Measurements from ENCODE around the gene JSRP1.

The JSRP1 gene

GRCh38 chr19:2248136-2249009, 7.8 kb downstream of the JSRP1 start:
- H3K27ac ChIP-seq (ENCODE audit: low read depth, low read length, poor library complexity, severe bottlenecking): no peak overlapping the region
- TF ChIP-seq EZH2 (IDR thresholded peaks at IDR 0.05; ENCODE audit: borderline replicate concordance, low read length) (no peak), CTCF (IDR thresholded peaks at IDR 0.05; ENCODE audit: low read length) (no peak)
- no peak overlapping the region for H3K4me2 ChIP-seq (ENCODE audit: low read length)
- no peaks in the 10 kb centered on the region for H4K20me1 ChIP-seq (ENCODE audit: insufficient read depth, low read length)
- no peak overlapping the region for H3K4me3 ChIP-seq (ENCODE audit: low read depth, low read length, poor library complexity, severe bottlenecking)
- no peaks in the 10 kb centered on the region for H3K9me3 ChIP-seq (ENCODE audit: low read length)
- H3K27me3 ChIP-seq (ENCODE audit: insufficient read depth, low read length): no peaks in the 10 kb centered on the region
- no peaks in the 10 kb centered on the region for H3K9me2 ChIP-seq (ENCODE audit: low read depth, low read length)
- H2AFZ ChIP-seq (ENCODE audit: low read length): no peak overlapping the region
- peaks cover 48% of the 10 kb centered on the region for H3K36me3 ChIP-seq (ENCODE audit: insufficient read depth, low read length)
- H3K9ac ChIP-seq (ENCODE audit: low read length): no peak overlapping the region
- no peaks in the 10 kb centered on the region for H3K4me1 ChIP-seq (ENCODE audit: insufficient read depth, low read length, severe bottlenecking)
- no peaks in the 10 kb centered on the region for H3K79me2 ChIP-seq (ENCODE audit: insufficient read depth, low read length)
- H3F3A ChIP-seq (ENCODE audit: insufficient read depth, low read length): no peaks in the 10 kb centered on the region

GRCh38 chr19:2247433-2248101, 8.7 kb downstream of the JSRP1 start:
- no peaks in the 10 kb centered on the region for H3K4me1 ChIP-seq (ENCODE audit: insufficient read depth, low read length, severe bottlenecking)

GRCh38 chr19:2246801-2247361, 9.3 kb downstream of the JSRP1 start:
- Histone ChIP-seq H2AFZ (ENCODE audit: low read length) (no peak overlapping the region), H3K9me2 (ENCODE audit: low read depth, low read length) (no peaks in the 10 kb centered on the region), H3K4me1 (ENCODE audit: insufficient read depth, low read length, severe bottlenecking) (no peaks in the 10 kb centered on the region), H3K4me2 (ENCODE audit: low read length) (no peak overlapping the region), H4K20me1 (ENCODE audit: insufficient read depth, low read length) (no peaks in the 10 kb centered on the region), H3K27ac (ENCODE audit: low read depth, low read length, poor library complexity, severe bottlenecking) (no peak overlapping the region), H3F3A (ENCODE audit: insufficient read depth, low read length) (no peaks in the 10 kb centered on the region), H3K9me3 (ENCODE audit: low read length) (no peaks in the 10 kb centered on the region), H3K9ac (ENCODE audit: low read length) (no peak overlapping the region), H3K27me3 (ENCODE audit: insufficient read depth, low read length) (no peaks in the 10 kb centered on the region), H3K79me2 (ENCODE audit: insufficient read depth, low read length) (peaks cover 5% of the 10 kb centered on the region), H3K4me3 (ENCODE audit: low read depth, low read length, poor library complexity, severe bottlenecking) (no peak overlapping the region), H3K36me3 (ENCODE audit: insufficient read depth, low read length) (peaks cover 58% of the 10 kb centered on the region)
- TF ChIP-seq EZH2 (IDR thresholded peaks at IDR 0.05; ENCODE audit: borderline replicate concordance, low read length) (no peak), CTCF (IDR thresholded peaks at IDR 0.05; ENCODE audit: low read length) (no peak)

More at GRCh38 chr19:2247433-2248101, 8.7 kb downstream of the JSRP1 start:
- Histone ChIP-seq H3K27ac (ENCODE audit: low read depth, low read length, poor library complexity, severe bottlenecking) (no peak overlapping the region), H3K36me3 (ENCODE audit: insufficient read depth, low read length) (peaks cover 55% of the 10 kb centered on the region), H3K79me2 (ENCODE audit: insufficient read depth, low read length) (no peaks in the 10 kb centered on the region), H4K20me1 (ENCODE audit: insufficient read depth, low read length) (no peaks in the 10 kb centered on the region), H3K4me2 (ENCODE audit: low read length) (no peak overlapping the region), H3F3A (ENCODE audit: insufficient read depth, low read length) (no peaks in the 10 kb centered on the region), H3K27me3 (ENCODE audit: insufficient read depth, low read length) (no peaks in the 10 kb centered on the region), H3K9me2 (ENCODE audit: low read depth, low read length) (no peaks in the 10 kb centered on the region), H3K9ac (ENCODE audit: low read length) (no peak overlapping the region), H3K9me3 (ENCODE audit: low read length) (no peaks in the 10 kb centered on the region), H2AFZ (ENCODE audit: low read length) (no peak overlapping the region), H3K4me3 (ENCODE audit: low read depth, low read length, poor library complexity, severe bottlenecking) (no peak overlapping the region)
- TF ChIP-seq EZH2 (IDR thresholded peaks at IDR 0.05; ENCODE audit: borderline replicate concordance, low read length) (no peak), CTCF (IDR thresholded peaks at IDR 0.05; ENCODE audit: low read length) (no peak)

Measured in OCI-LY1 (cell line).